PC-3 (cell line): ENCODE results near the gene AKR1C1. TPM values are rescaled to one million over a fixed set of nuclear protein-coding genes. Genes with fewer than 3 reads are reported as not detected.
"Not testable (repeated sequence)": the region's sequence is repeated elsewhere in the genome, so short reads cannot be mapped to it uniquely, and the experiment has no call there.

Source experiments
- ATAC-seq: fragments of 200-7000 bp; cut with Tn5 transposase; 2 replicates; pipeline ENCODE4 v1.9.1; 2020; ENCODE audit warnings: mild to moderate bottlenecking, moderate library complexity
- BruUV-seq: library from RNA; stranded (reverse); fragments of 400-500 nt; replicated peaks from 2 replicates; lab custom pipeline; 2021; lab: Mats Ljungman, UMichigan
- CTCF ChIA-PET: fragments of 300-600 bp; sonication (Branson Sonifier 250); formaldehyde crosslinking; loops from one replicate; lab custom pipeline; 2022; ENCODE audit warnings: antibody characterized with exemption; lab: Charles Lee
- POLR2A ChIA-PET: fragments of 300-600 bp; sonication (Branson Sonifier 250); formaldehyde crosslinking; loops from one replicate; lab custom pipeline; 2022; ENCODE audit warnings: antibody characterized with exemption; ENCODE audit not compliant: unreplicated experiment; lab: Charles Lee
- DNase-seq: peaks from one replicate; pipeline ENCODE4 v3.0.0-alpha.2; 2015
- H2AFZ ChIP-seq: fragments of 300-600 bp; sonication (generic); 2 replicates; pipeline ENCODE4 v1.6.0; 2016; ENCODE audit warnings: antibody characterized with exemption, low read length
- H3F3A ChIP-seq: fragments of 300-600 bp; sonication (generic); one replicate; pipeline ENCODE4 v1.6.0; 2017; ENCODE audit warnings: antibody characterized with exemption, low read length, control low read depth, mild to moderate bottlenecking; ENCODE audit not compliant: unreplicated experiment
- H3K27ac ChIP-seq: fragments of 300-600 bp; sonication (generic); 2 replicates; pipeline ENCODE4 v1.5.1; 2016; ENCODE audit warnings: mild to moderate bottlenecking, low read length
- H3K27me3 ChIP-seq: fragments of 300-600 bp; sonication (generic); 2 replicates; pipeline ENCODE4 v1.6.1; 2016; ENCODE audit warnings: low read length, mixed read lengths
- H3K36me3 ChIP-seq: fragments of 300-600 bp; sonication (generic); 2 replicates; pipeline ENCODE4 v1.6.1; 2016; ENCODE audit warnings: low read depth, mixed run types, low read length, mixed read lengths
- H3K4me1 ChIP-seq: fragments of 300-600 bp; sonication (generic); 2 replicates; pipeline ENCODE4 v1.5.1; 2016; ENCODE audit warnings: low read length; ENCODE audit not compliant: insufficient read depth
- H3K4me2 ChIP-seq: fragments of 300-600 bp; sonication (generic); 2 replicates; pipeline ENCODE4 v1.6.0; 2016; ENCODE audit warnings: low read length
- H3K4me3 ChIP-seq: fragments of 300-600 bp; sonication (generic); 2 replicates; pipeline ENCODE4 v1.5.1; 2016; ENCODE audit warnings: mild to moderate bottlenecking, low read length, mixed read lengths
- H3K79me2 ChIP-seq: fragments of 300-600 bp; sonication (generic); 2 replicates; pipeline ENCODE4 v1.6.1; 2017; ENCODE audit warnings: low read length, mixed read lengths
- H3K9ac ChIP-seq: fragments of 300-600 bp; sonication (generic); 2 replicates; pipeline ENCODE4 v1.6.0; 2016; ENCODE audit warnings: mild to moderate bottlenecking, low read length
- H3K9me2 ChIP-seq: fragments of 300-600 bp; sonication (generic); replicated peaks from 2 replicates; pipeline ENCODE4 v1.6.1; 2016; ENCODE audit warnings: mixed run types, low read length, mixed read lengths
- H3K9me3 ChIP-seq: fragments of 300-600 bp; sonication (generic); 2 replicates; pipeline ENCODE4 v1.6.1; 2016; ENCODE audit warnings: low read length, mixed read lengths
- H4K20me1 ChIP-seq: fragments of 300-600 bp; sonication (generic); 2 replicates; pipeline ENCODE4 v1.6.1; 2016; ENCODE audit warnings: low read length, mixed read lengths
- CTCF ChIP-seq: fragments of 300-600 bp; sonication (generic); conservative IDR thresholded peaks from 2 replicates; pipeline ENCODE4 v1.5.1; 2017; ENCODE audit warnings: antibody characterized with exemption, low read depth, mild to moderate bottlenecking, low read length
- EZH2 ChIP-seq: fragments of 300-600 bp; sonication (generic); IDR thresholded peaks from one replicate; pipeline ENCODE4 v1.6.1; 2017; ENCODE audit warnings: antibody characterized with exemption, mild to moderate bottlenecking, low read length; ENCODE audit not compliant: unreplicated experiment
- EZH2phosphoT487 ChIP-seq: fragments of 300-600 bp; sonication (generic); IDR thresholded peaks from 2 replicates; pipeline ENCODE4 v1.6.1; 2018; ENCODE audit warnings: mild to moderate bottlenecking, antibody characterized with exemption, low read length, borderline replicate concordance
- intact Hi-C: fragments of 100-400 bp; cut with micrococcal nuclease; formaldehyde crosslinking; loops from 2 replicates; pipeline ENCODE4 v1.9.0; 2023
- total RNA-seq: library from RNA; depleted of rRNA; stranded (reverse); fragments of >200 nt; gene quantifications from 2 replicates; pipeline ENCODE4 v1.2.3, GENCODE V29; 2014

AKR1C1 gene
- total RNA-seq, 1 experiment from 2014 or later = 3.2 TPM

- H3K4me1 ChIP-seq, CTCF ChIA-PET, H3K4me2 ChIP-seq, H3K79me2 ChIP-seq, H3K9me3 ChIP-seq, H3K36me3 ChIP-seq, POLR2A ChIA-PET, H4K20me1 ChIP-seq, H3K27ac ChIP-seq, H3K9ac ChIP-seq, H3K27me3 ChIP-seq, H3K9me2 ChIP-seq, H2AFZ ChIP-seq, H3F3A ChIP-seq, intact Hi-C loops, DNase-seq, BruUV-seq, ATAC-seq, H3K4me3 ChIP-seq: not testable (repeated sequence)
These were observed 11.2 kb downstream of the AKR1C1 start for GRCh38 chr10:4974400-4974799.

GRCh38 chr10:4977025-4977424 lies 13.8 kb downstream of the AKR1C1 start:
- no TSS peak for BruUV-seq
- CTCF ChIA-PET = no interaction called here
- TF ChIP-seq CTCF = no peak

GRCh38 chr10:4978870-4979269 lies 15.7 kb downstream of the AKR1C1 start:
- ChIA-PET POLR2A (no interaction called here), CTCF (no interaction called here)
- H3K27ac ChIP-seq = no peak overlapping the region
- no peaks in the 10 kb centered on the region for H3K79me2 ChIP-seq
- DNase-seq = no peak
- H3K9me2 ChIP-seq = no peaks in the 10 kb centered on the region
- H3K36me3 ChIP-seq = no peaks in the 10 kb centered on the region
- no peak overlapping the region for H2AFZ ChIP-seq
- H3K9ac ChIP-seq = no peak overlapping the region
- no peaks in the 10 kb centered on the region for H3F3A ChIP-seq
- TF ChIP-seq EZH2 (no peak), CTCF (no peak), EZH2phosphoT487 (no peak)
- intact Hi-C loops = no loop called here
- no peak overlapping the region for H3K4me3 ChIP-seq
- no peak overlapping the region for H3K4me2 ChIP-seq
- no TSS peak for BruUV-seq
- no peaks in the 10 kb centered on the region for H3K9me3 ChIP-seq
- no peaks in the 10 kb centered on the region for H3K27me3 ChIP-seq
- no peaks in the 10 kb centered on the region for H3K4me1 ChIP-seq
- no peaks in the 10 kb centered on the region for H4K20me1 ChIP-seq
- ATAC-seq = no peak

More at GRCh38 chr10:4977025-4977424, 13.8 kb downstream of the AKR1C1 start:
- POLR2A ChIA-PET = no interaction called here
- H3K4me2 ChIP-seq = no peak overlapping the region
- H3K4me3 ChIP-seq = no peak overlapping the region
- H3K9me3 ChIP-seq = no peaks in the 10 kb centered on the region
- H2AFZ ChIP-seq = no peak overlapping the region
- H3K9ac ChIP-seq = no peak overlapping the region
- ATAC-seq (no peak), DNase-seq (no peak)
- H3K4me1 ChIP-seq = no peaks in the 10 kb centered on the region
- H3K36me3 ChIP-seq = no peaks in the 10 kb centered on the region
- no peaks in the 10 kb centered on the region for H3K27me3 ChIP-seq
- H4K20me1 ChIP-seq = no peaks in the 10 kb centered on the region
- H3F3A ChIP-seq = no peaks in the 10 kb centered on the region
- H3K79me2 ChIP-seq = no peaks in the 10 kb centered on the region
- intact Hi-C loops = no loop called here
- H3K27ac ChIP-seq = no peak overlapping the region
- H3K9me2 ChIP-seq = no peaks in the 10 kb centered on the region
